Measurements from ENCODE around the gene DPP6. TPM values are rescaled to one million over a fixed set of nuclear protein-coding genes. Genes with fewer than 3 reads are reported as not detected.
"Not testable (repeated sequence)": the region's sequence is repeated elsewhere in the genome, so short reads cannot be mapped to it uniquely, and the experiment has no call there.

The DPP6 gene
- total RNA-seq, result 1 to 10 TPM; 1.0 to 4.8 (median 2.4) TPM
- 10 to 100 TPM in 1 of 2 donors, 1 to 10 TPM in 1; 2.2 to 11.2 TPM for polyA plus RNA-seq

GRCh38 chr7:154051643-154052529, at the start of gene DPP6:
Gene DPP6, plus strand, starts transcription at chr7:154052398.
- H3K27ac ChIP-seq; H3K27me3 ChIP-seq; DNase-seq; H3K4me1 ChIP-seq; H3K36me3 ChIP-seq; H3K4me3 ChIP-seq; FAIRE-seq; intact Hi-C loops (cut with DNase I); H3K9me3 ChIP-seq: not testable (repeated sequence)
- 1 to 3% methylated on average over 18 to 61 of the region's 81 CpGs for WGBS, 2 donors
- ATAC-seq, result peak in 3 of 4 donors; percentile 23 to 50 (median 40)

GRCh38 chr7:154009423-154009911, 42.7 kb upstream of the DPP6 start:
- ATAC-seq; intact Hi-C loops (cut with DNase I); H3K4me1 ChIP-seq; H3K27ac ChIP-seq; H3K36me3 ChIP-seq; H3K27me3 ChIP-seq; H3K9me3 ChIP-seq; FAIRE-seq; DNase-seq; H3K4me3 ChIP-seq: not testable (repeated sequence)
- 63 to 84% methylated on average over 2 of the region's 3 CpGs for WGBS, 2 donors

GRCh38 chr7:154010726-154011568, 41.3 kb upstream of the DPP6 start:
- WGBS, 2 donors, result 64 to 66% methylated on average over 4 of the region's 4 CpGs
- intact Hi-C loops (cut with DNase I); FAIRE-seq: not testable (repeated sequence)

GRCh38 chr7:154012800-154013199, 39.4 kb upstream of the DPP6 start:
- DNase-seq; H3K27ac ChIP-seq; intact Hi-C loops (cut with DNase I); H3K27me3 ChIP-seq; H3K4me3 ChIP-seq; ATAC-seq; FAIRE-seq; H3K9me3 ChIP-seq; H3K4me1 ChIP-seq; H3K36me3 ChIP-seq: not testable (repeated sequence)
- 58 to 70% methylated on average over 3 of the region's 3 CpGs for WGBS, 2 donors

More at GRCh38 chr7:154010726-154011568, 41.3 kb upstream of the DPP6 start:
- H3K27ac ChIP-seq, H3K9me3 ChIP-seq, H3K4me1 ChIP-seq, H3K36me3 ChIP-seq, H3K4me3 ChIP-seq, DNase-seq, ATAC-seq, H3K27me3 ChIP-seq: not testable (repeated sequence)

GRCh38 chr7:154015636-154016035, 36.6 kb upstream of the DPP6 start:
- H3K4me3 ChIP-seq; H3K9me3 ChIP-seq; DNase-seq; H3K4me1 ChIP-seq; H3K27me3 ChIP-seq; ATAC-seq; H3K36me3 ChIP-seq; intact Hi-C loops (cut with DNase I); H3K27ac ChIP-seq; FAIRE-seq: not testable (repeated sequence)
- 60 to 71% methylated on average over 6 of the region's 6 CpGs for WGBS, 2 donors

- FAIRE-seq; intact Hi-C loops (cut with DNase I); ATAC-seq; DNase-seq; H3K4me3 ChIP-seq; H3K36me3 ChIP-seq; H3K4me1 ChIP-seq; H3K27ac ChIP-seq; H3K9me3 ChIP-seq; H3K27me3 ChIP-seq: not testable (repeated sequence)
- 55 to 70% methylated on average over 2 of the region's 2 CpGs for WGBS, 2 donors
Measured at GRCh38 chr7:154018354-154018753, 33.8 kb upstream of the DPP6 start.

GRCh38 chr7:154027805-154028204, 24.4 kb upstream of the DPP6 start:
- intact Hi-C loops (cut with DNase I); FAIRE-seq; H3K27ac ChIP-seq; H3K27me3 ChIP-seq; H3K9me3 ChIP-seq; ATAC-seq; H3K36me3 ChIP-seq; DNase-seq; H3K4me3 ChIP-seq; H3K4me1 ChIP-seq: not testable (repeated sequence)
- 68 to 80% methylated on average over 8 of the region's 8 CpGs for WGBS, 2 donors

- H3K36me3 ChIP-seq; ATAC-seq; H3K9me3 ChIP-seq; H3K27ac ChIP-seq; DNase-seq; H3K4me3 ChIP-seq; H3K4me1 ChIP-seq; FAIRE-seq; intact Hi-C loops (cut with DNase I); H3K27me3 ChIP-seq: not testable (repeated sequence)
- WGBS, 2 donors, result 53 to 66% methylated on average over 10 to 11 of the region's 11 CpGs
Measured at GRCh38 chr7:154030476-154031080, 21.6 kb upstream of the DPP6 start.

- 3% methylated on average over 6 of the region's 13 CpGs; no CpG with 5 or more reads in 1 of the 2 donors for WGBS, 2 donors
- H3K4me1 ChIP-seq; H3K27ac ChIP-seq; H3K36me3 ChIP-seq; H3K27me3 ChIP-seq; H3K4me3 ChIP-seq; intact Hi-C loops (cut with DNase I); FAIRE-seq; H3K9me3 ChIP-seq: not testable (repeated sequence)
- peak in 2 of 6 donors; percentile 47 to 51 for DNase-seq
- ATAC-seq, result peak; percentile 68 to 98 (median 93)
Measured at GRCh38 chr7:154039466-154040165, 12.6 kb upstream of the DPP6 start.

GRCh38 chr7:154050394-154050793, 1.8 kb upstream of the DPP6 start:
- DNase-seq; H3K4me1 ChIP-seq; H3K9me3 ChIP-seq; H3K27ac ChIP-seq; H3K36me3 ChIP-seq; FAIRE-seq; ATAC-seq; H3K4me3 ChIP-seq; intact Hi-C loops (cut with DNase I); H3K27me3 ChIP-seq: not testable (repeated sequence)
- WGBS, 2 donors, result 77 to 81% methylated on average over 2 to 5 of the region's 5 CpGs
